Measurements from ENCODE around the gene BEGAIN. TPM values are rescaled to one million over a fixed set of nuclear protein-coding genes. Genes with fewer than 3 reads are reported as not detected.

Gene BEGAIN
- total RNA-seq, 1 donor from 2014 or later = 12.3 TPM

DNA sequence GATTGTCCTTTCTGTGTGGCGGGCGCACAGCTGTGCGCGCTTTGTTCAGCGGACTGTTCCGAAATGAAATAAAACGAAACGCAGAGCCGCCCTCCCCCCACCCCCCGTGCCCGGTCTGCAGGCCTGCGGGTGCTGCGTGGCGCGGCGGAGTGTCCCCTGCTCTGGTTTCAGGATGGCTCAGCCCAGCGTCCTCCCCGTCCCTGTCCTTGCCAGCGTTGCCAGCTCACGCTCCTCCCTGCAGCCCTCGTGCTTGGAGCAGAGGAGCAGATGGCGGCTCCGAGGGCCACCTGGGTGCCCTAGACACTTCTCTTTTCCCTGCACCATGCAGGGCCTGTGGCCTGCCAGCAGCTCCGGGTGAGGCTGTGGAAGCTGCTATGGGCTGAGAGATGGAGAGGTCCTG lies 17.5 kb upstream of the BEGAIN start:
- intact Hi-C loops (cut with DNase I) = no loop called here
- ATAC-seq (no peak), DNase-seq (ENCODE audit: low spot score) (peak; percentile 48)

- intact Hi-C loops (cut with DNase I) = no loop called here
- ATAC-seq (no peak), DNase-seq (ENCODE audit: low spot score) (peak; percentile 35)
These were observed 16.9 kb upstream of the BEGAIN start for GRCh38 chr14:100604121-100604501.

DNA sequence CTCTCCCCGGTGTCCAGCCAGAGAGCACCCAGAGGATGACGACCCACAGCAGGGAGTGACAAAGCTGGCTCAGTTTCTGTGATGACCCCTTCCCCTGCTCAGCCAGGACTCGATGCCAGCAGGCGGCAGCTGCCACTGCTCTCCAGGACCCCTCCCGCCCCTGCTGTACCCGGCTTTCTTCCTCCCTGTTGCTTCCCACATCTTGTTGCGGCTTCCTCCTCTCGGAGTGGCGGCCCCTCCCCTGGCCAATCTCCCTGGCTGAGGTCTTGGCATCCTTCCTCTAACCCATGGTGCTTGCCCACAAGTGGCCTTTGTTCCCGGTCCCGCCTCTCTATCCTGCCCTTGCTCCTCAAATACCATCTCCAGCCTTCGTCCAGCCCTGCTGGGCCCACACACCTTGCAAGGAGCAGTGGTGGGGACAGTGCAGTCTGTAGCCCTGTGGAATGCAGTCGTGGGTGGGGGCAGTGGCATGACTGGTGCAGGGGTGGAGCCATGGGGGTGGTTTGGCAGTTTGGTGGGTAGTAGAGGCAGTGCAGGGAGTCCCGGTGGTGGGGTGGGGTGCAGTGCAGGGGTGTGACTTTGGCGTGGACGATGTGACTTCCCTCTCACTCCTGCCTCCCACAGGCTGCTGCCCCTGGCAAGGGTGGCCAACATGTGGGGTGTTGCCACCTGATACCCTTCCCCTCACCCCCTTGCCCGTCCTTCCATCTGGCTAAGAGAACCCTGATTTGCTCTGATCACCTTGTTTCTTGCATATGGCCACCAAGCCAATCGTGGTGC lies 16.3 kb upstream of the BEGAIN start:
- intact Hi-C loops (cut with DNase I) = no loop called here
- ATAC-seq = no peak
- peak; percentile 53 for DNase-seq (ENCODE audit: low spot score)

GRCh38 chr14:100602621-100603230 lies 15.5 kb upstream of the BEGAIN start:
- intact Hi-C loops (cut with DNase I) = no loop called here
- DNase-seq (ENCODE audit: low spot score) (peak; percentile 15), ATAC-seq (no peak)

DNA sequence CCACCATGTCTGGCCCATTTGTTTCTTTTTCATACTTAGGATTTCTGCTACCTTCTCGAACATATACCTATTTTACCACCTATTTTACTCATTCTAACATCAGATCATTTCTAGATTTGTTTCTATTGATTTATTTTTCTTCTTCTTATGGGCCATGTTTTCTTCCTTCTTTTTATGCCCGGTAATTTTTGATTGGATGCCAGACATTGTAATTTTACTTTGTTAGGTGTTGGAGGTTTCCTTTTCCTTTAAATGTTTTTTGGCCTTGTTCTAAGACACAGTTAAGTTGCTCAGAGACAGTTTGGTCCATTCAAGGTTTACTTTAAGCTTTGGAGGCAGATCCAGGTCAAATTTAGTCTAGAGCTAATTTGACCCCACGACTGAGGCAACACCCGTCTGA lies 14.7 kb upstream of the BEGAIN start:
- ATAC-seq (no peak), DNase-seq (ENCODE audit: low spot score) (no peak)
- intact Hi-C loops (cut with DNase I) = no loop called here

DNA sequence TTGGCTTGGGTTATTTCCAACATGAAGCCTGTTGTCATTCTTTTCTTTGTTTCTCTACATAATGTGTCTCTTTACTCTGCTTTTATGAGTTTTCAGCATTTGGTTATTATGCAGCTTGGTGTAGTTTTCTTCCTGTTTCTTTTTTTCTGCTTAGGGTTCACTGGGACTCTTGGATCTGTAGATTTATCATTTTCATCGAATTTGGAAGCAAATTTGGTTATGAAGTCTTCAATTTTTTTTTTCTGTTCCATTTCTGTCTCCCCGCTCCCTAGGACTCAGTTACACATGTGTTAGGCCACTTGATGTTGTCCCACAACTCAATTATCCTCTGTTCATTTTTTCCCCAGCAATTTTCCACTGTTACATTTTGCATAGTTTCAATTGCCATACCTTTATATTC lies 13.8 kb upstream of the BEGAIN start:
- DNase-seq (ENCODE audit: low spot score) (no peak), ATAC-seq (no peak)
- intact Hi-C loops (cut with DNase I) = no loop called here

DNA sequence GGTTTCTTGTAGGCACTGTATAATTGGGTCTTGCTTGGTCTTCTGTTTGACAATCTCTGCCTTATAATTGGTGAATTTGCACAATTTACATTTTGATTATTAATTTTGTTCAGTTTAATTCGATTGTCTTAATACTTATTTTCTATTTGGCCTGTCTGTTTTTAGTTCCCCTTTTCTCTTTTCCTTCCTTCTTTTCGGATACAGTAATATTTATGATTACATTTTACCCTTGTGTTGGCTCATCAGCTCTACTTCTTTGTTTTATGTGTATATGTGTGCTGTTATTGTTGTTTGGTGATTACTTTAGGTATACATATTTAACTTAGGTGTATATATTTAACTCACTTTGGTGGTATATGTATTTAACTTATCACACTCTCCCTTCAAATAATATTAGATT lies 12.8 kb upstream of the BEGAIN start:
- ATAC-seq = no peak
- DNase-seq (ENCODE audit: low spot score) = no peak
- intact Hi-C loops (cut with DNase I) = no loop called here

DNA sequence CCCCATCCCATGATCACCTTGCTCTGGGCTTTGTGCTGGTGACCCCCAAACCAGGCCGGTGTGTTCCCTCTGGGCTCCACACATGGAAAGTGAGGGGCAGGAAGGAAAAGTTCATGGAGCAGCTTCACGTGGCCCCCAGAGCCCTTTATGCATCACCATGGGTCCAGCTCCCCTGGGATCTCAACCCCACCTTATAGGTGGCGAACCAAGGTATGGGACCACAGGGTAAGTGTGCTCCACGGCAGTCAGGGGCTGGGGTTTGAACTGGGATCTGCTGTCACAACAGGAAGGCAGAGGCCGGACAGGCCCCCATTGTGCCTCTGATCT lies 7.4 kb upstream of the BEGAIN start:
- DNase-seq (ENCODE audit: low spot score) (peak; percentile 38), ATAC-seq (no peak)
- intact Hi-C loops (cut with DNase I) = no loop called here

DNA sequence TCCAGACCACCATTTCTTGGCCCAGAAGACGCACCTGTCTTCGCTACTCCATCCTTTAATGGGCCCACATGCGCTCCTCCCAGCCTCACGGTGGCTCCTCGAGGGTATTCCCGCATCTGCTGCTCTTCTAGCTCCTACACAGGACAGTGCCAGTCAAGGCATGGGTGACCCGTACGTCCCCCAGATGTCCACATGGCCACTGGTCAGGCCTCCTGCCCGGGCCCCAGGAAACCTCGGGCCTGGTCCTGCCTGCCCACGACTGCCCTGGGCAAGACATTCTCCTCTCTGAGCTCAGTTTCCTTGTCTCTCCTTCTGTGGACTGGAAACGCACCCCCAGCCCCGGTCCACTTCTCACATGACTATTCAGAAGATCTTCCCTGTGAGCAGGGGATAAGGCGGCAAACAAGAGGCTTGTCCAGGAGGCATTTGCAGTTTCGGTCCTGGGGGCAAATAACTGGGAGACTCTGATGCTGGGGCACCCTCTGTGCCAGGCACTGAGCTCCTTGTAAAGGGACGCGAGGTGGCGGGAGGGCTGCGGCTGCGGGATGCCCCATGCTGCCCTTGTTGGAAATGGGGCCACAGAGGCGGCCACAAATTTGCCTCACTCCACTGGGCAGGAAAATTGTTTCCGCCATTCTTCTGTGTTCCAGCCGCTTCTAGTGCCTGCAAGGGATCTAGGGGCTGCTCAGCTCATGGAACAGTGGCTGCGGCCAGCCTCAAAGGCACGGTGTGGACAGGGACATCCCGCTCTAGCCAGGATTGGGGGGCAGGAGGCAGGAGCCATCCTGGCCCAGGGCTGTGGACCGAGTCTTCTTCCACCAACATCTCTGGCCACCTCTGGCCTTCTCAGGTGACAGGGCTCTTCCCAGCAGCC lies 6.8 kb upstream of the BEGAIN start:
- ATAC-seq = no peak
- peak; percentile 37 for DNase-seq (ENCODE audit: low spot score)
- intact Hi-C loops (cut with DNase I) = no loop called here

GRCh38 chr14:100592972-100593371 lies 5.8 kb upstream of the BEGAIN start:
- intact Hi-C loops (cut with DNase I) = no loop called here
- ATAC-seq = no peak
- DNase-seq (ENCODE audit: low spot score) = peak; percentile 28

GRCh38 chr14:100592461-100592891 lies 5.3 kb upstream of the BEGAIN start:
- DNase-seq (ENCODE audit: low spot score) (peak; percentile 47), ATAC-seq (no peak)
- intact Hi-C loops (cut with DNase I) = no loop called here

DNA sequence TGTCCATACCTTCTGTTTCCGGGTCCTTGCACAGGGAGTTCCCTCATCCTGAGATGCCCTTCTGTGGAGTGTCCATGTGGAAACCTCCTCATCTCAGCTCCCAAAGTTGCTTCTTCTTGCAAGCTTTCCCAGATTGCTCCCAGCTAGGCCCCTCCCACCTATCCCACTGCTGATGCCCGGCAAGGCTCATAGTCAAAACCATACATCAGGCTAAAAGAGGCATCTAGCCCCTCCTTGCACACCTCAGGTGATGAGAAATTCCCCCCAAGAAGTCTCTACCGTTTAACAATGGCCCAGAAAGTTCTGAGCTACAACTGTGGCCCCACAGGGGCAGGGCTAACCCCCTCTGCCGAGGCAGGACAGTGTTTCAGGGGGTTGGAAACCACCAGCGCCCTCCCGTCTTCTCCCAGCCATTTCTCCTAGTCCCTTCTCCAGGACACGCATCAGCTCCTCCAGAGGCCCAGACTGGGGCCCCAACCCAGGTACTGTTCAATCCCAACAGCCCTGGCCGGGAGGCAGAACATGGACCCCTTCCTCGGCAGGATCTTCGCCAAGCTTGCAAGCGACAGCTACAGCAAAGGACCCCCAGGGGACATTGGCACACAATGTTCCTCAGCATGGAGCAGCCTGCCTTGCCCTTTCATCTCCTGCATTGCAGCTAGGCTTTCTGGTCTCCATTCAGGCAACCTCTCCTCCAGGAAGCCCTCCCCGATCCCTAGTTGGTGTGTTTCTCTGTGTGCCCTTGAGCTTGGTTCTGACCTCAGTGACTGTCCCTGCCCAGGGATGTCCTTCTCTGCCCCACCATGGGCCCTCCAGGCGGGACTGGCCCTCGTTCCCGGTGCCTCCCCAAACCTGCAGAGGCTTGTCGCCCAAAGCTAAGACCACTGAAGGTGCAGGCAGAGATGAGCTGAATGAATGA lies 4.5 kb upstream of the BEGAIN start:
- ATAC-seq = no peak
- DNase-seq (ENCODE audit: low spot score) = peak; percentile 52

DNA sequence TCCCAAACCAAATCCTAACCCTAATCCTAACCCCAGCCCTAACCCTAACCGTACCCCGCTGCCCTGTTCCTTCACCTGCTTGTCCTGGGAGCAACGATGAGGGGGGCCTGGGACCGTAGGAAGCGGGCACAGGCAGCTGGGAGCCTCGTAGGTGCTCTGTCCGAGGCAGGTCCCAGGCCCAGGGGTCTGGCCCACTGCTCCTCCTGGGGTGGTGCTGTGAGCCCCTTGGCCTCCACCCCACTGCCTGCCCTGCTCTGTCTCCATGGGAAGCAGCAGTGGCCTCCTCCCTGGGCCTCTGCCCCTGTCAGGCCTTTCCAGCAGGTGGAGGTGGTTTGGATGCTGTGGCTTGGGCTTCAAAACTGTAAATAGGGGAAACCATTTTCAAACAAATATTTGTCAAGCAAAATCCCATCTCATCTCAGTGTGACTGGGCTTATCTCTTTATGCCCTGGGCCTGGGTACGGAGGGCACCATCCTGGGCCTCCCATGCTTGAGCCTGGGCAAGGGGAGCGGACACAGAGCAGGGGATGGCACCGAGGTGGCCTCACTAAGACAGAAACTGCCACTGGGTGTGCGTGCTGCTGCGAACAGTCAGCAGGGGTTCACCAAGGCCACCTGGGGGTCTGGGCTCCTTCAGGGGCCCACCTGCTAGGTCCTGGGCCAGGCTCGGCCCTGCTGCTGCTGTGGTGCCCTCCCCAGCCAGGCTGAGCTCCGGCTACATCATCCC lies 3.7 kb upstream of the BEGAIN start:
- intact Hi-C loops (cut with DNase I) = no loop called here
- DNase-seq (ENCODE audit: low spot score) = peak; percentile 31
- no peak for ATAC-seq

More for the DNA sequence above, 4.5 kb upstream of the BEGAIN start:
- intact Hi-C loops (cut with DNase I) = no loop called here

DNA sequence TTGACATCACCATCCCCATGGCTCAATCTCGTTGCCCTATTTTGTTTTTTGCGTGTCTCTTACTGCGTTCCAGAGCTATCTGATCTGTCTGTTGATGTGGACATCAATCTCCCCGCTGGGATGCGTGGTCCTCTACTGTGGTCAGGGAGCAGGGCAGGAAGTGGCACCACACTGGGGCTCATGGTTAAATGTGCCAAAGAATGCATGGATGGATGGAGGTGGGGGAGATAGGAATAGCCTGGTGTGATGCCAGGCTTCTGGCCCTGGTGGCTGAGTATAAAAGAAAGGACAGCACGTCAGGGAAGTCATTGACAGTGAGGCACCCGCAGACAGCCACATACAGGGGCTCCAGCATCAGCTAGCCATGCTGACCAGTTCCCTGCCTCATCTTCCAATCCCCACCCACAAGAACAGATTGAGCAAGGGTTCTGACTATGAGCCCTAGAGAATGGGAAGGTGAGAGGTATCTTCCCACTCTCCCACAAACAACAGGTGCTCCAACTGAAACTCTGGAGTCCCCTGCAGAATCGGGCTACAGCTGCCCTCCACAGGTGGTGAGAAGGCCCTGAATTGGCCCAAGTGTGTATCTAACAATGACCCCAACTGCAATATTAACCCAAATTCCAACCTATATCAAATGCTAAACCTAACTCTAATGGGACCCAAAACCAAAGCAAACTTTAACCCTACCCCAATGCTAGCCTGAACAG lies 2.7 kb upstream of the BEGAIN start:
- DNase-seq (ENCODE audit: low spot score) = peak; percentile 5
- ATAC-seq = no peak
- intact Hi-C loops (cut with DNase I) = no loop called here

DNA sequence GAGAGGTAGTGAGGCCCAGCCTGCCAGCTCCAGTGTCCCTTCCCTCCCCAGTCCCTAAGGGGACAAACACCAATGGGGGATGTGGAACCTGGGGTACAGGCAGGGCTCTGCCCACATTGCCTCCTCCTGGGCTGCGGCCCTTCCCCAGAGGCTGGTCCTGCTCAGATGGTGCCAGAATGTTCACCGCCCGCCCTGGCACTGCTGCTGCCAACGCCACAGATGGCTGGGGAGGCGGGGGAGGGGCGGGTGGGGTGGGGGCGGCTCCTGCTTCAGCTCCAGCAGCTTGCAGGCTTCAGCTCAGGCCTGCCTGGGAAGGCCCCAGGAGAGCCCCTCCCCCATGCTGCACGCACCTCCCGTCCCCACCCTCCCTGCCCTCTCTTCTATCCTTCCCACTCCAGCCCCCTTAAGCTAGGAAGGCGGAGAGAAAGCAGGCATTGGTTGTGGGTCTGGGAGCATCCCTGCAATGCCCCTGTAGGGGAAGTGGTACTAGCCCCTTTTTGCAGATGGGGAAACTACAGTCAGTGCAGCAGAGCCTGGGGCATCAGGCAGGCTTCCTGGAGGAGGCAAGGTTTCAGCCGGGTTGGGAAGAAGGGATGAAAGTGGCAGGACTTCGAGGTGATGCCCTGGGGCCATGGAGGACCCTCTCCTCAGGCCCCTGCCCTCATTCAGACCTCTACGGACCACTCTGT lies 2.0 kb upstream of the BEGAIN start:
- ATAC-seq (no peak), DNase-seq (ENCODE audit: low spot score) (peak; percentile 22)
- intact Hi-C loops (cut with DNase I) = no loop called here

DNA sequence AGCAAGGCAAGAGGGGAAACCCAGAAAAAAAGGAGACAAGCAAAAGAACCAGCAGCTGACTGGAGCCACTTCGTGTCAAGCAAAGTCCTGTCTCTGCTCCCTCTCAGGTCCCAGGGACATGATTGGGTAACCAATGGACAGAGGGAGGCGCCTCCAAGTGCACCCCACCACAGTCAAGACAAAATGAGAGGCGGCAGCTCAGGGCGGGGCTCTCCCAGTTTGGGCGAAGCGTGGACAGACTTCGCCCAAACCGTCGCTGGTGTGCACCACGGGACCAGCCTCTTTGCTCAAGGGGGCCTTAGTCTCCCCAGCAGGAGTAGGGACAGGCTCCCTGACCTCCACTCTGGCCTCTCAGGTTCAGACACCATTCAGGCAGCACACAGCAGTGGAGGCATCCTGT lies 1.5 kb upstream of the BEGAIN start:
- intact Hi-C loops (cut with DNase I) = no loop called here
- DNase-seq (ENCODE audit: low spot score) (peak; percentile 34), ATAC-seq (no peak)

GRCh38 chr14:100587763-100588411 lies 670 bp upstream of the BEGAIN start:
- peak; percentile 51 for DNase-seq (ENCODE audit: low spot score)
- intact Hi-C loops (cut with DNase I) = no loop called here
- no peak for ATAC-seq
